H7 (cell line): ENCODE measurements around the gene BAZ2B. TPM values are rescaled to one million over a fixed set of nuclear protein-coding genes. Genes with fewer than 3 reads are reported as not detected.

Experiments
- DNase-seq: peaks from one replicate; pipeline ENCODE4 v3.0.0; 2012
- H3K27me3 ChIP-seq: 2 replicates; pipeline ENCODE4 v1.6.0; 2011; ENCODE audit warnings: mild to moderate bottlenecking, low read length; ENCODE audit not compliant: control insufficient read depth, insufficient read depth
- H3K36me3 ChIP-seq: replicated peaks from 2 replicates; pipeline ENCODE4 v1.5.1; 2011; ENCODE audit warnings: low read length; ENCODE audit not compliant: control insufficient read depth, insufficient read depth
- H3K4me3 ChIP-seq: 2 replicates; pipeline ENCODE4 v1.5.1; 2011; ENCODE audit warnings: low read depth, mild to moderate bottlenecking, control low read depth, low read length, moderate library complexity; ENCODE audit not compliant: insufficient read depth
- total RNA-seq: library from RNA; depleted of rRNA; stranded (reverse); fragments of >200 nt; shearing (Covaris generic); gene quantifications from 2 replicates; pipeline ENCODE4 v1.2.3, GENCODE V29; 2014

BAZ2B gene
- total RNA-seq, 1 experiment from 2014 or later, result 16.3 TPM

- DNase-seq, result no peak
- Histone ChIP-seq H3K36me3 (no peaks in the 10 kb centered on the region), H3K4me3 (no peak overlapping the region), H3K27me3 (no peaks in the 10 kb centered on the region)
These were observed 155.3 kb downstream of the BAZ2B start for GRCh38 chr2:159461076-159461475.

DNA sequence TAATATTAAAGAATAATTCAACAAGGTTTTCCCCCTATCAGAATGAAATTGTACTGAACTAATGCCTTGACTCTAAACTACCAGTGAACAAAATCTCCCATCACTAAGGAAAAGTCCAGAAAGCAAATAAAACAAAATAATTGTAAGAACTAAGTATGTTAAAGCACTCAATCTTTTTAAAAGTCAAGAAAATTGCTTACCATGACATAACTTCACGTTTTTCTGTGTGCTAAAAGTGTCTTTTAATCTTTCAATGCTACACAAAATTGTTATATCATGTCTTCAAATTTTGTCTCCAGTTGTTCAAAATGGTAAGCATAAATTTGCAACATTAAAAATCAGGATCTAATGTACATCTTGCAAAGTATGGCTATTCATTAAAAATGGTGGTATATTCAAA, 156.1 kb downstream of the BAZ2B start:
- DNase-seq, result no peak
- Histone ChIP-seq H3K4me3 (no peak overlapping the region), H3K36me3 (no peaks in the 10 kb centered on the region), H3K27me3 (no peaks in the 10 kb centered on the region)

DNA sequence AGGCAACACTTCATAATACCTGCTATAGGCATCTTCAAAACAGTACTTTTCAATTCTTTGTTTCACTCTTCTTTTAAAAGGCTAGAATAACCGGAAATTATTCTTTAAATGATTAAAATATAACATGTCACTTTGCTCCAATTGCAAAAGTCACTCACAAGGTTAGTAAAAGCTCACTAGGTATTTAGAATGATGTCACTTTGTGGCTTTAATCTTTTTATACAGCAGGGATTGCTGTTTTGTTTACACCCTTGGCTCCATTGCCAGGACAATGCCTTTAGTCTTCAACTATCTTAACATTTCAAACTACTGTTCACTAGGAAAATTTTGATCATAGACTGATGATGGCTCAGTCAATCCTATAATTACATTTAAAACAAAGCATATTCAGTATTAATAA, 157.1 kb downstream of the BAZ2B start:
- H3K36me3 ChIP-seq, result no peaks in the 10 kb centered on the region
- no peak overlapping the region for H3K4me3 ChIP-seq
- no peaks in the 10 kb centered on the region for H3K27me3 ChIP-seq
- no peak for DNase-seq

DNA sequence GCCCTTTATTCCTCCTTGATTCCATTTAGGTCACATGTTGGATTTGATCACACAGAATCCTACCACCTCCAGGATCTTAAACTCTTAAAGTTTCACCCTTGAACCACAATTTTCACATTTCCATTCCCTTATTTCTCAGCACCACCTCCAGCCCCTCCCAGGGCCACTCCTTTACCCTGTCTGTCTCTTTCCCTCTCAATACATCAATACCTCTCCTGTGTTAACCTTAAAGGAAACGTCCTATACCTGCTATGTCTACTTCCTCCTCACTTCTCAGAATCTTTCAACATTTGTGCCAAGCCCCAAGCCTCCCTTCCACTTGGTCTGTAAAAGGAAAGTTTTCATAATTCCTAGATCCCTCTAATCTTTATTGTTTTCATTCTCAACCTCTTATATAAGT, 158.8 kb downstream of the BAZ2B start:
- Histone ChIP-seq H3K4me3 (no peak overlapping the region), H3K36me3 (no peaks in the 10 kb centered on the region), H3K27me3 (no peaks in the 10 kb centered on the region)
- DNase-seq, result no peak

DNA sequence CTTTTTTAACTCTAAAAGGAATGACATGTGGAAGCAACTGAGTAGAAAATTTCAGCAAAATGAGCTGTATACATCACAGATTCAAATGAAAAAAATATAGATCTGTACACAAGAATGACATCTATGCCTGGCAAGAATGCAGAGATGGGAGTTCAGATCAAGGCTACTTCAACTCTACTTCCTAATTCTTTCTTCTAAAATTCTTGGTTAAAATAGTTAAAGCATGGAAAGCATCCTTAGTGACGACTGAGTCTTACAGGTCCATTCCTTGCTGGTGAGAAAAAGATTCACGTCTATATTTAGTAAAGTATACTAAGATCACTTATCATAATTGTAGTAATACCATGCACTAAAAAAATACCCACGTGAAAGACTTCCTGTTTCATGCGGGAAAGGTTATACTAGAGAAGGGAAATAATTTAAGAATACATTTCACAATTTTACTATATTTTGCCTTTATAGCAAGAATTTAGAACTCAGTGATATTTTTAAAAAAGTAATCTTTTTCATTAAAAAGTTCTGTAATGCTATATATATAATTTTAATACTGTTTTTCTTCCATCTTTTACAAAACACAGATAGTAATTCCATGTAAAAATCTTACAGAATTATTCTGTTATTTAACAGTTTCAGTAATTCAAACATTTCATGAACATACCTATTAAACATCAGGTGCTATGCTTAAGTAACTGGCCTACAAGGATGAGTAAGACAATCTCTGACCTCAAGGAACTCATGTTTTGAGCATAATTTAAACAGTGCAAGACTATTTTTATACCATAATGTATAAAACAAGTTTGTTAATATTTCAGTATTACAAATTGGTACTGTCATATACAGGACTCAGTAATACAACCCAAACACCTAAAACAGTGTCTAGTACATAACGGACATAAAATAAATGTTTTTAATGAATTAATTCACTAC, 159.6 kb downstream of the BAZ2B start:
- DNase-seq, result no peak
- Histone ChIP-seq H3K36me3 (no peaks in the 10 kb centered on the region), H3K4me3 (no peak overlapping the region), H3K27me3 (no peaks in the 10 kb centered on the region)

GRCh38 chr2:159455330-159455918, 160.9 kb downstream of the BAZ2B start:
- Histone ChIP-seq H3K4me3 (no peak overlapping the region), H3K36me3 (no peaks in the 10 kb centered on the region), H3K27me3 (no peaks in the 10 kb centered on the region)
- DNase-seq, result no peak

- no peak for DNase-seq
These were observed 162.2 kb downstream of the BAZ2B start for GRCh38 chr2:159454185-159454584.

GRCh38 chr2:159450180-159450579, 166.2 kb downstream of the BAZ2B start:
- H3K27me3 ChIP-seq, result no peaks in the 10 kb centered on the region
- no peaks in the 10 kb centered on the region; the same call in 1 of the 2 replicates for H3K36me3 ChIP-seq
- no peak for DNase-seq
- H3K4me3 ChIP-seq, result no peak overlapping the region

More at GRCh38 chr2:159454185-159454584, 162.2 kb downstream of the BAZ2B start:
- H3K4me3 ChIP-seq, result no peak overlapping the region
- no peaks in the 10 kb centered on the region for H3K27me3 ChIP-seq
- H3K36me3 ChIP-seq, result no peaks in the 10 kb centered on the region

GRCh38 chr2:159449504-159450124, 166.7 kb downstream of the BAZ2B start:
- H3K4me3 ChIP-seq, result no peak overlapping the region
- no peak for DNase-seq
- H3K27me3 ChIP-seq, result no peaks in the 10 kb centered on the region
- H3K36me3 ChIP-seq, result no peaks in the 10 kb centered on the region; the same call in 1 of the 2 replicates

DNA sequence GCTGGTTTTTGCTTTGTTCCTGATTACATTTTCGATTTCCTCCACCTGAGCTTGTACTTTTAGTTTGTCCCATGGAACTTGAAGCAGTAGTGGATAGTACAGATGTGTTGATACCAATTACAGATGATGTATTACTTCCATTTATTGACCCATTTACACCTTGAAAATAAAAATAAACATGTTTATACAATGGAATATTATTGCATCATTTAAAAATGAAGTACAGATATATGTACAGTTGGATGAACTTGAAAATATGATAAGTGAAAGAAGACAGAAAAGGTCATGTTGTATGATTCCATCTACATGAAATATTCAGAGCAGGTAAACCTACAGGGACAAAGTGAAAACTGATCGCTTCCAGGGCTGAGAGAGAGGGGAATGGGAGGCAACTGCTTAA, 169.5 kb downstream of the BAZ2B start:
- H3K36me3 ChIP-seq, result peaks cover 1% of the 10 kb centered on the region
- H3K4me3 ChIP-seq, result no peak overlapping the region
- no peaks in the 10 kb centered on the region for H3K27me3 ChIP-seq
- no peak for DNase-seq

- Histone ChIP-seq H3K36me3 (peaks cover 1% of the 10 kb centered on the region), H3K27me3 (no peaks in the 10 kb centered on the region), H3K4me3 (no peak overlapping the region)
- DNase-seq, result no peak
These were observed 170.1 kb downstream of the BAZ2B start for GRCh38 chr2:159446201-159446600.

DNA sequence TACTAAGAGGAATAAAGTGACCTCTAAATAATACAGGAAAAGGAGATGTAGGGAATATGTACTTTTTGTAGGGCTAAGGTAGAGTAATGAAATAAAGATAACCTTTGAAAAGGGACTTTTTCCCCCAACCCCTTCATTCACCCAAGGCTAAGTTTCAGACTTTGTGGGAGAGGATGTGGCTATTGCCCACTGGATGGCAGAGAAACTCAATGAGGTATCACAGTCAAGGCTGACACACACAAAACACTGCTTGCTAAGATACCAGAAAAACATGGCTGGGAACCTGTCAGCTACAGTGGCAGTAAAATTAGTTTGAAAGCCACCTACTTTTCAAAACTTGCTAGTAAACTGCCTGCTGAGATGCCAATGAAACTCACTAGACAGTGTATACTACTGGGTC, 171.0 kb downstream of the BAZ2B start:
- peaks cover 1% of the 10 kb centered on the region for H3K36me3 ChIP-seq
- DNase-seq, result no peak
- H3K27me3 ChIP-seq, result no peaks in the 10 kb centered on the region
- no peak overlapping the region for H3K4me3 ChIP-seq

GRCh38 chr2:159444754-159445153, 171.6 kb downstream of the BAZ2B start:
- H3K27me3 ChIP-seq, result no peaks in the 10 kb centered on the region
- H3K36me3 ChIP-seq, result peaks cover 1% of the 10 kb centered on the region
- DNase-seq, result no peak
- H3K4me3 ChIP-seq, result no peak overlapping the region

- DNase-seq, result no peak
- peaks cover 1% of the 10 kb centered on the region for H3K36me3 ChIP-seq
- H3K4me3 ChIP-seq, result no peak overlapping the region
- no peaks in the 10 kb centered on the region for H3K27me3 ChIP-seq
These were observed 174.0 kb downstream of the BAZ2B start for GRCh38 chr2:159442159-159442852.
